ENCODE results near the gene ZNF738.

GRCh38 chr19:21335721-21336120 lies 23.1 kb upstream of the ZNF738 start:
- TF ChIP-seq GATA3 (IDR thresholded peaks at IDR 0.05; ENCODE audit: low read depth, low read length): no peak
- no peak for TF ChIP-seq GATA2 (IDR thresholded peaks at IDR 0.05; ENCODE audit: low read depth, low read length)

All from SH-SY5Y (cell line).